Panc1 (cell line): ENCODE data around the gene PLK3. TPM values are rescaled to one million over a fixed set of nuclear protein-coding genes. Genes with fewer than 3 reads are reported as not detected.

Source experiments
- ATAC-seq: fragments of 200-7000 bp; cut with Tn5 transposase; 2 replicates; pipeline ENCODE4 v1.9.1; 2020; ENCODE audit warnings: mild to moderate bottlenecking, moderate library complexity
- BruUV-seq: library from RNA; stranded (reverse); fragments of 400-500 nt; replicated peaks from 2 replicates; lab custom pipeline; 2021; lab: Mats Ljungman, UMichigan
- CTCF ChIA-PET: fragments of 300-600 bp; sonication (Branson Sonifier 250); formaldehyde crosslinking; loops from one replicate; lab custom pipeline; 2022; ENCODE audit warnings: antibody characterized with exemption; lab: Charles Lee
- POLR2A ChIA-PET: fragments of 300-600 bp; sonication (Branson Sonifier 250); formaldehyde crosslinking; loops from one replicate; lab custom pipeline; 2022; ENCODE audit warnings: antibody characterized with exemption; lab: Charles Lee
- DNase-seq: peaks from one replicate; pipeline ENCODE4 v3.0.0-alpha.2; 2010; ENCODE audit warnings: low read depth, low spot score
- H3K27ac ChIP-seq: 2 replicates; pipeline ENCODE4 v1.5.1; 2011; ENCODE audit warnings: mild to moderate bottlenecking, low read length, inconsistent platforms
- H3K27me3 ChIP-seq: fragments of 200-500 bp; sonication (Bioruptor generic); 2 replicates; pipeline ENCODE4 v1.6.0; 2014; ENCODE audit warnings: low read length, inconsistent platforms; ENCODE audit not compliant: control insufficient read depth, insufficient read depth
- H3K36me3 ChIP-seq: fragments of 200-500 bp; sonication (Bioruptor generic); 2 replicates; pipeline ENCODE4 v1.5.1; 2014; ENCODE audit warnings: inconsistent platforms, mild to moderate bottlenecking, low read length, moderate library complexity; ENCODE audit not compliant: control insufficient read depth, insufficient read depth
- H3K4me1 ChIP-seq: 2 replicates; pipeline ENCODE4 v1.5.1; 2011; ENCODE audit warnings: inconsistent platforms, mild to moderate bottlenecking, low read length, moderate library complexity; ENCODE audit not compliant: control insufficient read depth, insufficient read depth
- H3K4me3 ChIP-seq, 2 experiments: 2 replicates each; pipeline ENCODE4 v1.5.1; 2011 to 2012; ENCODE audit warnings: low read depth in 2 of 2, low read length in 2 of 2, mild to moderate bottlenecking in 2 of 2, inconsistent platforms in 1 of 2, moderate library complexity in 1 of 2
- H3K9me3 ChIP-seq: fragments of 200-500 bp; sonication (Bioruptor generic); 2 replicates; pipeline ENCODE4 v1.5.1; 2014; ENCODE audit warnings: low read depth, mild to moderate bottlenecking, inconsistent platforms, low read length, moderate library complexity; ENCODE audit not compliant: control insufficient read depth, insufficient read depth
- POLR2AphosphoS5 ChIP-seq: IDR thresholded peaks from 2 replicates; pipeline ENCODE4 v1.6.1; 2012; ENCODE audit warnings: mild to moderate bottlenecking, low read depth, low read length, moderate library complexity
- REST ChIP-seq, 2 experiments: IDR thresholded peaks; 2 replicates each; pipeline ENCODE4 v1.6.1; 2011 to 2012; ENCODE audit warnings: low read depth in 2 of 2, control low read depth in 1 of 2, low read length in 1 of 2, mild to moderate bottlenecking in 1 of 2, moderate library complexity in 1 of 2; ENCODE audit not compliant: insufficient read depth in 1 of 2
- SIN3A ChIP-seq: IDR thresholded peaks from 2 replicates; pipeline ENCODE4 v1.6.1; 2012; ENCODE audit warnings: low read depth, mild to moderate bottlenecking, low read length, moderate library complexity, borderline replicate concordance; ENCODE audit not compliant: insufficient read depth
- TCF7L2 ChIP-seq: IDR thresholded peaks from 2 replicates; pipeline ENCODE4 v1.6.1; 2011; ENCODE audit warnings: mild to moderate bottlenecking, low read depth, low read length, inconsistent platforms
- in situ Hi-C: cut with HindIII; loops from 2 replicates; pipeline ENCODE4 v1.10.0; 2016; ENCODE audit warnings: low sequenced_read_pairs, low pct_unique_long_range_greater_than_20kb
- intact Hi-C: fragments of 100-400 bp; cut with micrococcal nuclease; formaldehyde crosslinking; loops from one replicate; pipeline ENCODE4 v1.10.0; 2022; ENCODE audit not compliant: unreplicated experiment
- total RNA-seq: library from RNA; stranded (reverse); gene quantifications from one replicate; pipeline ENCODE4 v1.2.1, GENCODE V29; 2021; ENCODE audit not compliant: unreplicated experiment
- TF ChIP-seq, protein P1 (sequence below): fragments of 450-650 bp; IDR thresholded peaks from 2 replicates; pipeline ENCODE4 v1.5.1; 2017; ENCODE audit warnings: mild to moderate bottlenecking

Gene PLK3
- total RNA-seq, 1 experiment from 2014 or later = 13.7 TPM

DNA sequence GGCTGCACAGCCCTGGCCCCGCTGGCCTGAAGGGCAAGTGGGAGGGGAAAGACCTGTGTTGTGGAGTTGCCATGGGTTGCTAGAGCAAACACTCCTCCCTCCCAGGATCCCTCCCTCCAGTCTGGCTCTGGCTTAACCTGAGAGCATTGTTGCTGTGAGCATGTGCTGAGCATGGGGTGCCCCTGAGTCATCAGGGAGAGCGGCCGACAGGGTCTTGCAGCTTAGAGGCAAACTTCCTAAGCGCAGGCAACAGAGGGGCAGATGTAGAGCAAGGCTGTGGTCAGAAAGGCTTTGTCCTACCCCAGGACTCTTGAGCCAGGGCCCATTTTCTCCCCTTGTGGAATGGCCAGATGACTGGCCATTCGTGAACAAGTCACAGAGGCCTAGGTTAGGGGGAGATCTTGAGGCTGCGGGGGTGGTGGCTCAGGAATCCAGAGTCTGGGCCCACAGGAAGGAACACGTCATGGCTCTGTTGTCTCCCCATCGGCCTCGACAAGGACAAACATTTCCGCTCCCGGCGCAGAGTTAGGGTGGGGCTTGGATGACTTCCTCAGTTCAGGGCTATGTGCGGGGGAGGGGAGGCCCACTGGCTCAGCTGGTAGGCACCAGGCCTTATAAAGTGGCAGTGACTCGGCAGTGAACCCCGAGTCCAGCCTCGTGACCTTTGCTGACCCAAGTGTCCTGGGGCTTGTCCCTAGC, 7.3 kb downstream of the PLK3 start:
- intact Hi-C loops = no loop called here
- BruUV-seq = no TSS peak
- peaks cover 43% of the 10 kb centered on the region for H3K4me1 ChIP-seq

GRCh38 chr1:44808063-44808937, 8.1 kb downstream of the PLK3 start, which contains the start of gene BTBD19:
Gene BTBD19, plus strand, starts transcription at chr1:44808523. Its CDS starts 298 bp downstream, at chr1:44808821.
- in situ Hi-C loops = no loop called here
- TF ChIP-seq SIN3A = no peak
- no peak for TF ChIP-seq POLR2AphosphoS5
- TF ChIP-seq TCF7L2 = no peak
- TF ChIP-seq REST (IDR thresholded peaks at IDR 0.05; ENCODE audit: insufficient read depth in 1 of 2, low read depth in 2 of 2, low read length in 1 of 2) = no peak
- TF ChIP-seq, protein P1, sequence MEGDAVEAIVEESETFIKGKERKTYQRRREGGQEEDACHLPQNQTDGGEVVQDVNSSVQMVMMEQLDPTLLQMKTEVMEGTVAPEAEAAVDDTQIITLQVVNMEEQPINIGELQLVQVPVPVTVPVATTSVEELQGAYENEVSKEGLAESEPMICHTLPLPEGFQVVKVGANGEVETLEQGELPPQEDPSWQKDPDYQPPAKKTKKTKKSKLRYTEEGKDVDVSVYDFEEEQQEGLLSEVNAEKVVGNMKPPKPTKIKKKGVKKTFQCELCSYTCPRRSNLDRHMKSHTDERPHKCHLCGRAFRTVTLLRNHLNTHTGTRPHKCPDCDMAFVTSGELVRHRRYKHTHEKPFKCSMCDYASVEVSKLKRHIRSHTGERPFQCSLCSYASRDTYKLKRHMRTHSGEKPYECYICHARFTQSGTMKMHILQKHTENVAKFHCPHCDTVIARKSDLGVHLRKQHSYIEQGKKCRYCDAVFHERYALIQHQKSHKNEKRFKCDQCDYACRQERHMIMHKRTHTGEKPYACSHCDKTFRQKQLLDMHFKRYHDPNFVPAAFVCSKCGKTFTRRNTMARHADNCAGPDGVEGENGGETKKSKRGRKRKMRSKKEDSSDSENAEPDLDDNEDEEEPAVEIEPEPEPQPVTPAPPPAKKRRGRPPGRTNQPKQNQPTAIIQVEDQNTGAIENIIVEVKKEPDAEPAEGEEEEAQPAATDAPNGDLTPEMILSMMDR = no peak
- H3K9me3 ChIP-seq = no peaks in the 10 kb centered on the region
- no TSS peak for BruUV-seq
- peak; percentile 6; the same call in 1 of the 2 replicates for ATAC-seq
- no peak for DNase-seq
- H3K36me3 ChIP-seq = no peaks in the 10 kb centered on the region
- ChIA-PET CTCF (interaction anchor here (0.6 to 1.2 kb wide), 2 partner anchors 27 to 77 kb away, joined by 3 to 5 read pairs; partner anchors contain the start of gene RNU5D-1), POLR2A (interaction anchor here (0.6 to 1.7 kb wide), 3 partner anchors 11 to 136 kb away, joined by 3 to 8 read pairs (median 7); partner anchors contain the start of gene RNU5D-1)
- H3K27me3 ChIP-seq = no peaks in the 10 kb centered on the region
- peak within 1 kb of the TSS; percentile 94 for H3K27ac ChIP-seq
- H3K4me1 ChIP-seq = peaks cover 47% of the 10 kb centered on the region
- peak within 1 kb of the TSS in 1 of 2 experiments; percentile 12; a peak in 1 of 4 replicates for H3K4me3 ChIP-seq
- intact Hi-C loops = no loop called here

More for the DNA sequence above, 7.3 kb downstream of the PLK3 start:
- ChIA-PET CTCF (no interaction called here), POLR2A (interaction anchor here (1.2 kb wide), 1 partner anchor 12 kb away, joined by 6 read pairs; no protein-coding TSS in a partner anchor)
- Histone ChIP-seq H3K27me3 (no peaks in the 10 kb centered on the region), H3K9me3 (no peaks in the 10 kb centered on the region), H3K4me3 (no peak overlapping the region), H3K27ac (peak overlapping the region; percentile 94), H3K36me3 (no peaks in the 10 kb centered on the region)
- DNase-seq (peak; percentile 95), ATAC-seq (peak; percentile 83)
- in situ Hi-C loops = no loop called here
- peak; percentile 50; the same call in 1 of the 2 replicates for TF ChIP-seq POLR2AphosphoS5
- TF ChIP-seq, protein P1 = no peak
